ENCODE measurements around the gene CHSY3.

GRCh38 chr5:130231786-130232185, 327.5 kb downstream of the CHSY3 start:
- TF ChIP-seq CTCF (IDR thresholded peaks at IDR 0.05; ENCODE audit: low read depth, low read length) (no peak), POLR2A (IDR thresholded peaks at IDR 0.05; ENCODE audit: extremely low read depth, insufficient read length) (no peak)
- TF ChIP-seq, protein P1, sequence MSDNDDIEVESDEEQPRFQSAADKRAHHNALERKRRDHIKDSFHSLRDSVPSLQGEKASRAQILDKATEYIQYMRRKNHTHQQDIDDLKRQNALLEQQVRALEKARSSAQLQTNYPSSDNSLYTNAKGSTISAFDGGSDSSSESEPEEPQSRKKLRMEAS (IDR thresholded peaks at IDR 0.05; ENCODE audit: low read depth, low read length): no peak

Data from NB4 (cell line).